ENCODE data around the gene C2orf92. TPM values are rescaled to one million over a fixed set of nuclear protein-coding genes. Genes with fewer than 3 reads are reported as not detected.

Gene C2orf92
- polyA plus RNA-seq, 3 donors: 7.9 TPM; not detected in 2

GRCh38 chr2:97660775-97661389 lies 8.6 kb upstream of the C2orf92 start:
- Mint-ChIP-seq H3K4me1 (peaks cover 36% of the 10 kb centered on the region), H3K9me3 (peaks cover 0 to 1% (median 0%) of the 10 kb centered on the region in 7 donors), H3K27ac (peak overlapping the region in 2 of 7 donors; percentile 16 to 32), H3K36me3 (peaks cover 33 to 45% of the 10 kb centered on the region in 2 donors), H3K4me3 (no peak overlapping the region), H3K27me3 (ENCODE audit: low read depth in 3 of 3) (peaks cover 0 to 4% (median 2%) of the 10 kb centered on the region in 3 donors)
- H4K20me1 ChIP-seq (ENCODE audit: insufficient read depth, low read length): peaks cover 11% of the 10 kb centered on the region
- H3K4me2 ChIP-seq (replicated peaks; ENCODE audit: extremely low read depth, low read length, poor library complexity, severe bottlenecking): no peak overlapping the region
- no peak overlapping the region for H3K9ac ChIP-seq (ENCODE audit: insufficient read depth, low read length, poor library complexity, severe bottlenecking)
- H3K9me3 ChIP-seq (replicated peaks in 1 of 2; ENCODE audit: control insufficient read depth in 1 of 2, insufficient read depth in 1 of 2, low read length in 2 of 2): no peaks in the 10 kb centered on the region
- DNase-seq: peak in 1 of 3 donors; percentile 23
- H3K4me3 ChIP-seq (replicated peaks in 1 of 3; ENCODE audit: low read depth in 2 of 3, low read length in 3 of 3): no peak overlapping the region
- intact Hi-C loops (cut with micrococcal nuclease): loop anchor here in 1 of 2 donors (10.0 kb wide), 1 partner anchor 1026 kb away; the partner anchor contains the start of gene KANSL3
- no peak overlapping the region for H2AFZ ChIP-seq (ENCODE audit: insufficient read depth, low read depth, low read length, poor library complexity, severe bottlenecking)
- H3K4me1 ChIP-seq (ENCODE audit: control insufficient read depth in 1 of 2, insufficient read depth in 2 of 2, low read length in 2 of 2): peaks cover 20 to 23% of the 10 kb centered on the region in 2 donors
- H3K79me2 ChIP-seq (ENCODE audit: insufficient read depth, low read length): peaks cover 32% of the 10 kb centered on the region
- TF ChIP-seq CTCF (IDR thresholded peaks at IDR 0.05): no peak
- 68% methylated on average over 17 of the region's 18 CpGs for WGBS (ENCODE audit: insufficient coverage)
- peaks cover 42 to 45% of the 10 kb centered on the region in 2 donors for H3K36me3 ChIP-seq (replicated peaks in 1 of 2; ENCODE audit: control insufficient read depth in 1 of 2, insufficient read depth in 2 of 2, low read length in 2 of 2)
- peak overlapping the region in 1 of 2 donors; percentile 24 for H3K27ac ChIP-seq (ENCODE audit: low read depth in 1 of 2, low read length in 2 of 2)
- H3K27me3 ChIP-seq (ENCODE audit: control insufficient read depth in 2 of 2, insufficient read depth in 2 of 2, low read length in 2 of 2): no peaks in the 10 kb centered on the region

- Mint-ChIP-seq H3K27ac (peak overlapping the region in 5 of 7 donors; percentile 19 to 97 (median 62)), H3K27me3 (ENCODE audit: low read depth in 3 of 3) (peaks cover 0 to 4% (median 2%) of the 10 kb centered on the region in 3 donors), H3K9me3 (peaks cover 0 to 1% (median 0%) of the 10 kb centered on the region in 7 donors), H3K4me1 (peaks cover 36% of the 10 kb centered on the region), H3K36me3 (peaks cover 31 to 37% of the 10 kb centered on the region in 2 donors), H3K4me3 (peak overlapping the region in 1 of 2 donors; percentile 87)
- peaks cover 11% of the 10 kb centered on the region for H4K20me1 ChIP-seq (ENCODE audit: insufficient read depth, low read length)
- peak overlapping the region; percentile 86 for H3K9ac ChIP-seq (ENCODE audit: insufficient read depth, low read length, poor library complexity, severe bottlenecking)
- no peaks in the 10 kb centered on the region for H3K27me3 ChIP-seq (ENCODE audit: control insufficient read depth in 2 of 2, insufficient read depth in 2 of 2, low read length in 2 of 2)
- H3K9me3 ChIP-seq (replicated peaks in 1 of 2; ENCODE audit: control insufficient read depth in 1 of 2, insufficient read depth in 1 of 2, low read length in 2 of 2): no peaks in the 10 kb centered on the region
- intact Hi-C loops (cut with micrococcal nuclease): loop anchor here (2.0 to 10.0 kb wide), 3 partner anchors 15 to 1027 kb away; partner anchors contain the start of genes COX5B (in 1 of the 2) and KANSL3 (in 1 of the 2)
- H3K4me3 ChIP-seq (replicated peaks in 1 of 3; ENCODE audit: low read depth in 2 of 3, low read length in 3 of 3): peak overlapping the region in 1 of 3 experiments; percentile 84
- H3K27ac ChIP-seq (ENCODE audit: low read depth in 1 of 2, low read length in 2 of 2): peak overlapping the region in 1 of 2 donors; percentile 94
- 100% methylated on average over 2 of the region's 6 CpGs for WGBS (ENCODE audit: insufficient coverage)
- H3K36me3 ChIP-seq (replicated peaks in 1 of 2; ENCODE audit: control insufficient read depth in 1 of 2, insufficient read depth in 2 of 2, low read length in 2 of 2): peaks cover 32 to 34% of the 10 kb centered on the region in 2 donors
- no peak overlapping the region for H2AFZ ChIP-seq (ENCODE audit: insufficient read depth, low read depth, low read length, poor library complexity, severe bottlenecking)
- peak overlapping the region; percentile 93 for H3K4me2 ChIP-seq (replicated peaks; ENCODE audit: extremely low read depth, low read length, poor library complexity, severe bottlenecking)
- peaks cover 20 to 23% of the 10 kb centered on the region in 2 donors for H3K4me1 ChIP-seq (ENCODE audit: control insufficient read depth in 1 of 2, insufficient read depth in 2 of 2, low read length in 2 of 2)
- peaks cover 32% of the 10 kb centered on the region for H3K79me2 ChIP-seq (ENCODE audit: insufficient read depth, low read length)
- no peak for DNase-seq
- no peak for TF ChIP-seq CTCF (IDR thresholded peaks at IDR 0.05)
Measured at GRCh38 chr2:97661927-97662326, 7.6 kb upstream of the C2orf92 start.
